Activated T-helper 9 cell treated with anti-CD3 and anti-CD28 coated beads, Interleukin-2, amount 50 U/mL, for 16 hours (primary cell): ENCODE results near the gene ARID1B.
"Not testable (repeated sequence)": the region's sequence is repeated elsewhere in the genome, so short reads cannot be mapped to it uniquely, and the experiment has no call there.

ENCODE experiments used
- DNase-seq: peaks from one replicate; pipeline ENCODE4 v3.0.0-alpha.2; 2020; ENCODE audit warnings: low read depth

Gene ARID1B

DNA sequence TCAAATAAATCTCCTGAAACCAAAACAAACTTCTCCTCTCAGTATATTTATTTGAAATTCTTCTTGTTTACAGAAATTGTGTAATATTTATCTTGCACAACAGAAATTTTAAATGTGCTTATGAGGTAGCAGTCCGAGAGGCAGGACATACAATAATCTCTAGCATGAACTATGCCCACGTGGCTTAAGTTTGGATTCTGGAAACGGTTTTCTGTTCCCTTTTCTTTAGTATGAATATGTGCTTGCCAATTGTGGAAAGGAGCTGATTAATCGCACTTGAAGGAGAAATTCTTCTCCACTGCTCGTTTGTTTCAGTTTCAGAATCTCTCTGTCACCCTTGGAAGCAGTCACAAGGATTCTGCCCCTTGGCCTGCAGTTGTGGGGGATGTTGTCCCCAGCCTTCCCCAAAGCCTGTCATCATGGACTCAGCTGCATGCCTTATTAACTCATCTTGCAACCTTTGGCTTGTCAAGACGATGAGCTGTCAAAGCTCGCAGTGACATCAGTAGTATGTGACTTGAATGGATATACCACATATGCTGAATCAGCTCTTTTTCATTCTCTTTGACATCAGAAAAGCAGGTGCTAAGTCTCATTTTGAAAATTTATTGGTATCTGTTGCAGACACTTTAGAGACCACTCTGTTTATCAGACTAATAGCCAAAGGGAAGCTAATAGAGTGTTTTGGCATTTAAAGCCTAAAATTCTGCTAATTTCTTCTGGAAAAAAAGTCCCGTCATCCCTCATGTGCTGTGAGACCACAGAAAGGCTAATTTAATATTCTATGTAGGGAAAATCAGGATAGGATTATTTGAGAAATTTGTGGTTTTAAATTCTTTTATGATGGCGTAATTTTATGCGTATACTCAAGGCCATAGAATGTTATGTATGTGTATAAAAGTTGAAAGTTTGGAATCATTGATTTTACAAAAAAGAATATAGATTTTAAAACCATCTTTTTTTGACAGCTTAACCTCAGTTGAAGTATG, 186.8 kb downstream of the ARID1B start:
- no peak for DNase-seq

DNA sequence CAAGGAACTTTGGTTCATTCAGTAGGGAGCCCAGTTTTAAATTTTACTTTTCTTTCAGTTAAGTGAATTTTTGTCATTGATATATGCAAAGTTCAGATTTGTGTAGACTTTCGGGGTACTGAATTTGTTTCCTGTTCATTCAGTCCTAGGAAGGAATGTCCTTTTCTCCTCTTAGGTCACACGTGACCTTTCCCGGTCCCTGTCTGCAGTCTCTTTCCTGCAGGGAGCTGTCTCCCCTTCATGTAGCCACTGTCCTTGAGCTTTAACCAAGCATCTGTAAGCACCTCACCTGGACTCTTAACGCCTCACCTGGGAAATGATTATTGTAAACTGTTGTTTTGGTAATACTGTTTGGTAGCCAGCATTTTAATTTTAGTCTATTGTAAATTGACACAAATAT, 190.7 kb downstream of the ARID1B start:
- DNase-seq = no peak

DNA sequence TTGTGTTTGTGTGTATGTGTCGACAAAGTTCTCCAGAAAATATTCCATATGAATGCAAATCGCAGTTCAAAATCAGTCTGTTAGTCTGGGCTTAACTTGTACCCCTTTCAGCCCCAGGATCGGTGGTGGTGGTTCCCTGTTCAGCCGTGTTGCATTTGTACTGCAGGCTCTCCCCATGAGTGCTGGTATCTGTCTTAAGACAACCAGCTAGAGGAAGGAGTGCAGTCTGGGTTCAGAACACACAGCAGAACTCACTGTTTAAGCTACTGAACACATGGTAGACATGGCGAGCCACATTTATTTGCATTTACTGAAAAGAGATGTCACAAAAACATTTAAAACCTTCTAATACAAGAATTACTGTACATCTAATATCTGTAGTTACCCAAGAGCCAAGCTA, 192.1 kb downstream of the ARID1B start:
- no peak for DNase-seq

DNA sequence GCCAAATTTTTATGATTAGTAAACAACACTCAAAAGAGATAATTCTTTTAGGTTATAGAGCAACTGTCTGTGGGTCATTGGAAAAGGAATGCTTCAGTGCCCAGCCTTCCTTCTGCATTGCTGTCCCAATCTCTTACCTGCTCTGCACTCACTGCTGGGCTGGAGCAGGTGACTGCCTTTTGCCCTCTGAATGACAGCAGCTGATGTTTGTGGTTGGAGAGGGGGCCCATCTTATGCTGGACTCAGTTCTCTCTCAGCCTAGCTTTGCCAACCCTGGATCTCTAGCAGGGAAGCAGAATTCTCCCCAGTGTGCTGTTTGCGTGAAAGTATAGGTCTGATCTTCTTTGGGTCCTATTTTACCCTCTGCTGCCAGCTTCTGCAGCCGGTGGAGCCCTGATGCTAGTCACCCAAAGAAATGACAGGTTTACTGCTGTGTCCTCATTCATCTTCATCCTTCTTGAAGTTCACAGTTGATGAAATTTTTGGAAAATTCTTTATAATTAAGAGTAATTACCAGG, 193.5 kb downstream of the ARID1B start:
- no peak for DNase-seq

DNA sequence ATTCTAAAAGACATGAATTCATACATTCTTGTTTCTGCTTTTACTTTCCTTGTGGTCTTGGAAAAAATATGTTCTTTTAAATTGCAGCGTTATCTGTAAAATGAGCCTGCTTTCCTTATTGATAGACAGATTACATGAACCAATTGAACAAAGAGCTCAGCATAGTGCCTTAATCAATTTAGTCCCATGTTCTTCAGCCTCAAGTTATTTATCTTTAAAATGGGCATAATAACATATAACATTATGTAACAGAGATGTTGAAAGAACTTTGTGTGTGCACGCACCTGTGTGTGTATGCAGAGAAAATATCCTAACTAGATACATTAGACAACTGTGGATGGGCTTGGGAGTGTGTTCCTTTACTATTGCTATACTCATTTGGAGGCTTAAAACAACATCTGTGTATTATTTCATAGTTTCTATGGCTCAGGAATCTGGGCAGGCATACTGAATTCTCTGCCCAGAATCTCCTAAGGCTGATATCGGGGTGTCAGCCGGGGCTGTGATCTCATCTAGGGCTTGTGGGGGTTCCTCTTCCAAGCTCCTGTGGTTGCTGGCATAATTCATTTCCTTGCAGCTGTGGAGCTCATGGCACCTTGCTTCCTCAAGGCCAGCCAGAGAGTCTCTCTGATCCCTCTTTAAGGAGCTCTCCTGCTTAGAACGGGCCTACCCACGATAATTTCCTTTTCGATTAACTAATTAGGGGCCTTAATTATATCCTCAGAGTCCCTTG, 194.1 kb downstream of the ARID1B start:
- no peak for DNase-seq

DNA sequence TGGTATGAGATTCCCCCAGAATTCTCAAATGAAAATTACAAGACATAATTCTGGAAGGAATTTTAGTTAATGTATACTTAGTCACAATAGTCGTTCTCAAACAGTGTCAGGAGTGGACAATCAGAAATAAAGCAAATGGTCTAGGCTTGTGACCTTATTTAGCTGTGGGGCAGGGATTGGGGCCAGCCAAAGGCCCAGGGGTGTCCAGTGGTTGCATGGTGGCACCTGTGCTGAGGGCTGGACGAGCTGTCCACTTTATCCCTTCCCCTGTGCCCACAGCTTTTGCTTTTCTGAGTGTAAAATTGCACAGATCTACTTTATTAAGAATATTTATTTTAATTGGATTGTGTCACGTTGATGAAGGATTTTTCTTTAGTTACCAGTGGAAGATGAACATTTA, 195.0 kb downstream of the ARID1B start:
- no peak for DNase-seq

DNA sequence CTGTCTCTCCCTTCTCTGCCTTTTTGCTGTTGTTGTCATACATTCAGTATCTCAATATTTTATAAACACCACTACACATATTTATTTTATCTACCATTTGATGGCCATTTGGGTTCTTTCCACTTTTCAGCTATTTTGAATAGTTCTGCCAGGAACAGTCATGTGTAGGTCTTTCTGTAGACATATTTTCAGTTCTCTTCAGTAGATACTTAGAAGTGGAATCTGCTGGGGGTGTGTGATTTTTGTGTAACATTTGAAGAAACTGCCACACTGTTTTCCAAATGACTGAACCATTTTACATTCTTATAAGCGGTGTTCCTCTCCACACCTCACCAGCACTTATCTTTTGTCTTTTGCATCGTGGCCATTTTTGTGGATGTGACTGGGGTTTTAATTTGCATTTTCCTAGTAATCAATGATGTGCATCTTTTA, 197.7 kb downstream of the ARID1B start:
- no peak for DNase-seq

DNA sequence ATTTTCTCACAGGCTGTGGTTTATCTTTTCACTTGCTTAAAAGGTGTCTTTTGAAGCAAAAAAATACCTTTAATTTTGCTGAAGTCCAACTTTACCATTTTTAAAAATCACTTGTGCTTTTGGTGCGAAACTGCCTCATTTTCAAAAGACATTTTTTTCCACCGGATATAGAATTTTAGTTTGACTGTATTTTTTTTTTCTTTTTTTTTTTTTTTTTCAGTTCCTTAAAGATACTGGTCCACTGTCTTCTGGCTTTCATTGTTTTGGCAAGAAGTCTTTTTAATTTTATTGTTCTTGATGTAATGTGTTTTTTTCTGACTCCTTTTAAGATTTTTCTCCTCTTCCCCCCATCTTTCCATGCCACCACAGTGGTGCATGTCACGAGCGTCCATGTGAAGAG, 198.2 kb downstream of the ARID1B start:
- DNase-seq = no peak

DNA sequence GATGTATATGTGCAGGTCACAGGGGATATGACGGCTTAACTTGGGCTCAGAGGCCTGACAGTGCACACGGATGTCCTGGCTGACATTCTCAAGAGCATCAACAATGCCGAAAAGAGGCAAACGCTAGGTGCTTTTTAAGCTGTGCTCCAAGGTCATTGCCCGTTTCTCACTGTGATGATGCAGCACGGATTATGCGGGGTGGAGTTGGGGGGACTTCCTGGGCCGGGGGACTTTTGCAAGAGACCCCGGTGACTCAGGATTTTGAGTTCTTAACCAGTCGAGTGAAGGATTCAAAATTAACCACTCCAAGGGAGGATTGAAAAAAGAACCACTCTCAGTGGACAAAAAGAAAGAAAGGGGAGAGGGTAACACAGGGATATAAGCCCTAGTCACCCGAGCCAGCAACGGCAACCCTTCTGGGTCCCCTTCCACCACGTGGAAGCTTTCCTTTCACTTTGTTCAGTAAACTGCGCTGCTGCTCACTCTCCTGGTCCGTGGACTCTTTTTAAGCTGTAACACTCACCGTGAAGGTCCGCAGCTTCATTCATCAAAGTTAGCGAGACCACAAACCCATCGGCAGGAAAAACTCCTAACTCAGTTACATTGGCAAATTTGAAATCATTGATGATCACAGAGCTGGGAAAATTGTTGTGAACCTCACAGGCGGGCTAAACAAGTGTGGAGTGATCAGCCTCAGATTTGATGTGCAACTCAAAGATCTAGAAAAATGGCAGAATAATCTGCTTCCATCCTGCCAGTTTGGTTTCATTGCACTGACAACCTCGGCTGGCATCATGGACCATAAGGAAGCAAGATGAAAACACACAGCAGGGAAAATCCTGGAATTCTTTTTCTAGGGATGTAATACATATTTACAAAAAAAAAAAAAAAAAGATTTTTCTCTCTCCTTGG, 199.3 kb downstream of the ARID1B start:
- DNase-seq = no peak

DNA sequence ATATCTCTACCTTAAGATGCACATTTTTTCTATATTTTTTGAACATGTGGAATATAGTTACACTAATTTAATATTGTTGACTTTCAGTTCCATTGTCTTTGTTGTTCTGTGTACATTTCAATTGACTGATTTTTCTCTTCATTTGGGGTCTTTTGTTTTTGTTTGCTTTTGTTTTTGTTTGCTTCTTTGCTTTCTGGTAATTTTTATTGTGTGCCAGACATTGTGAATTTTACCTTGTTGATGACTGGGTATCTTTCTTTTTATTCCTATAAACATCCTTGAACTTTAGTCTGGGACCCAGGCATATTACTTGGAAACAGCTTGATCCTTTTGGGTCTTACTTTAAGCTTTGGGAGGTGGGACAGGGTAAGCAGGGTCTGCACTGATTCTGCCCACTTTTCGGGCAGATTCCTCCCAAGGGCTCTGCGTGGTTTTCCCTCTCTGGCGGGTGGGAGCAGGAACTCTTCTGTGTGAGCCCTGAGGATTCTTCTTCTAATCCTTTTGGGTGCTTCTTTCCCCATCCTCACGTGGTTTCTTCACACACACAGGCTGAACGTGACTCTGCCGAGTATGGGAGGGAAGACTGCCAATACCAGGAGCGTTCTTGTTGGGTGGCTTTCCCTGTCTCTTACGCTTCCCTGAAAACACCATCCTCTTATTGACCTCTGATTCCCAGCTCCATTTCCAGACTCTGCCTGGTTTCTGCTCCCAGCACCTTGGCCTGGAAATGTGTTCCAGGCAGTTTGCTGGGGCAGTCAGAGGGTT, 200.5 kb downstream of the ARID1B start:
- DNase-seq = no peak

DNA sequence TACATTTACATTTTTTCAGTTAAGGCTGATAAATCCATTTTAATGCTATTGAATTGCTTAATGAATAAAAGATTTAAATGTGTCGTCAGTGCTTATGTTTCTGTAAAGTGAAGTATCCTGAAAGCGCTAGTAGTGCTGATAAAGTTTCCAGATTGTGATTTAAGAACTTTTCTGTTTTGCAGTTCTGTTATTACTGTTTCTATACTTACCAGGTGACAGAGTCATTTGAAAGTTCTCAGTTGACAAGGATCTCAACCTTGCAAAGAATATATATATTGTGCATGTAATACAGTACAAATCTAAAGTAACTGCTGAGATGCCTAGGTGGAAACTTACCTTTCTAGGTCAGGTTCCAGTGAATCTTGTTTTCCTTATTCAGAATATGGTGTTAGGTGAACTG, 201.8 kb downstream of the ARID1B start:
- no peak for DNase-seq

DNA sequence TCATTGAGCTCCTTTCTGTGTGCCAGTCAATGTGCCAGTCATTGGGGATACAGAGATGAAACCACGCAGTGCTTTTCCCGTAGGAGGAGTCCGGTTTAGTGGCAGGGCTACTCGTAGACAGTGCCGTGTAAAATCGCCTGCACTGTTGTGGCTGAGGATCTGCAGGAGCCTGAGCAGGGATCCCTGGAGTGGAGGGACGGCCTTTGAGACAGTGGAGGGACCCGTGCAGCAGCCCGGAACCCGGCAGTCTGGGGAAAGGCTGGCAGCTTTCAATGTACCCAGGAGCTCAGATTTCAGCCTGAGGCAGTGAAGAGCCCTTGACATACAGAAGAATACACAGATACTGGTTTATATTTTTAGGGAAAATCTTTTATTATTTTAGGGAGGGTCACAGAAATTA, 203.3 kb downstream of the ARID1B start:
- no peak for DNase-seq

DNA sequence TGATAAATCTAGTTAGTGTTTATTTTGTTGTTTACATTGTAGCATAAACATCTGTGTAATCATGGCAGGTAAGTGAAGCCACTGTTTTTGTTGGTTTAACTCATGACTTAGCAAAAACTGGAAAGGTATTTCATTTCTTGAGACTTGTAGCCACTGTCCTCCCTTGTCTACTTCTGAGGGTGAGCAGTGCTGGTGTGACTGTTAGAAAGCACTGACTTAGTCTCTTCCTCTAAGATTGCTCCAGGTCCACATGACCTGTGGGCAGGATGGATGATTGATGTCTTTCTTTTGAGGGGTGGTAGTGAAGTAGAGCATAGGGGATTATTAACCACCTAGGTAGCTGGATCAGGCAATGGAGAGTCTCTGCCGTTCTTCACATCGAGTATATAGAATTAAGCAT, 203.8 kb downstream of the ARID1B start:
- no peak for DNase-seq

DNA sequence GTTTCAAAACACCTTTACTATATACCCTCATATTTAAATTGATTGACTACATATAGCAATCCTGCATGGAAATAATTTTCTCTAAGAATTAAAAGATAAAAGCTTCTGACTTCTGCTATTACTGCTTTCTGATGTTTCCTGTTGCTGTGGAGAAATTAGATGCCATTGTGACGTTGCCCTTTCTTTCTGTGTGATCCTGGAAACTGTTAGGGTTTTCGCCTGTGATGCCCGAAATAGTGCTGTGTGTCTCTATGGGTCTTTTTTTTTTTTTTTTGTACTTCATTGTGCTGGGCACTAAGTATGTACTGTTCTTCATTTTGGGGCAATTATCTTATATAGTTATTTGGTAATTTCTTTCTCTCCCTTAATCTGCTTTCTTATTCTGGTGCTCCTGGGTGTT, 205.0 kb downstream of the ARID1B start:
- DNase-seq = no peak

DNA sequence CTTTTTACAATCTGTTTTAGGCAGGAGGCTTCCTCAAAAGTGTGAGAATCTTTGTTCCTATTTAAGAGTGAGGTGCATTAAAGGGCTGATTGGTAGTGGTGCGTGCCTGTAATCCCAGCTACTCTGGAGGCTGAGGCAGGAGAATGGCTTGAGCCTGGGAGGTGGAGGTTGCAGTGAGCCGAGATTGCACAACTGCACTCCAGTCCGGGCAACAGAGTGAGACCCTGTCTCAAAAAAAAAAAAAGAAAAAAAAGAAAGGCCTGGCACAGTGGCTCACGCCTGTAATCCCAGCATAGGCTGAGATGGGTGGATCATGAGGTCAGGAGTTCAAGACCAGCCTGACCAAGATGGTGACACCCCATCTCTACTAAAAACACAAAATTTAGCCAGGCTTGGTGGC, 205.7 kb downstream of the ARID1B start:
- DNase-seq = not testable (repeated sequence)

DNA sequence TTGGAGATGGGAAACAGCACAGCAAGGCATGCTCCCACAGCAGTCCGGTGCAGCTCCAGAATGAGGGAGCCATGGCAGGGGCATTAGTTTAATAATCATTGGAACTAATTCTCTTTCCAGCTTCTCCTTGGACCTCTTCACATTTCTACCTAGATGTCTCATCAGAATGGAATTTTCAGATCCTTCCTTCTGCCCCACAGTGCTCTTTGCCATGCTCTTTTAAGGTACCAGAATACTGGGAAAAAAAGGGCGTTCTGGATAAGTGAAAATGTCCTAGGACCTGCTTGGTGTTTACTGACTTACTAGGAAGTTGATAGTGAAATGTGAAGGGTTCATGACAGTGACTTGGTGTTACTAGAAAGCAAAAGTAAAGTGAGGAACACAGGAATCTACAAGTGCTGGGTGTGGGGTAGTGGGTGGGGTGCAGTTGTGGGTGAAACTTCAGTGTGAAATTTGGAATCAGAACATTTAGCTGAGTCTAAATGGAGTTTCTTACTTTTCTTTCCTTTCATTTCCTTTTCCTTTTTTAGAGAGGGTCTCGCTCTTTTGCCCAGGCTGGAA, 207.1 kb downstream of the ARID1B start:
- no peak for DNase-seq

DNA sequence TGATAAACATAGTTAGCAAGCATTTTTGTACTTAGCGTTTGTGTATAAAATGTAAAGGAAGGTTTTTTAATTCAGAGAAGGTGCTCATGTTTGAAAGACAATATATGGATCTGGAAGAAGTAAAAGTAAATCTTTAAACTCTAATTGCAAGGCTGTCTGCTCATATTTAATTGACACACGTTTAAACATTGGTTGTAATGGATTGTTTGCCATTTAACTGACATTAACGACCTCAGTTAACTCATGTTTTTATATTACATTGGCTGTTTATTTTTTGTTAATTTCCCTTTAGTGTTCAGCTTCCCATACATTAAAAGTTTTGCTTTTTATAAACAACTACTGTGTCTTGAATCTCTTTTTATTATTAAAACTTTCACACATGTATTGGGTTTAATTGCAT, 208.1 kb downstream of the ARID1B start:
- DNase-seq = no peak

DNA sequence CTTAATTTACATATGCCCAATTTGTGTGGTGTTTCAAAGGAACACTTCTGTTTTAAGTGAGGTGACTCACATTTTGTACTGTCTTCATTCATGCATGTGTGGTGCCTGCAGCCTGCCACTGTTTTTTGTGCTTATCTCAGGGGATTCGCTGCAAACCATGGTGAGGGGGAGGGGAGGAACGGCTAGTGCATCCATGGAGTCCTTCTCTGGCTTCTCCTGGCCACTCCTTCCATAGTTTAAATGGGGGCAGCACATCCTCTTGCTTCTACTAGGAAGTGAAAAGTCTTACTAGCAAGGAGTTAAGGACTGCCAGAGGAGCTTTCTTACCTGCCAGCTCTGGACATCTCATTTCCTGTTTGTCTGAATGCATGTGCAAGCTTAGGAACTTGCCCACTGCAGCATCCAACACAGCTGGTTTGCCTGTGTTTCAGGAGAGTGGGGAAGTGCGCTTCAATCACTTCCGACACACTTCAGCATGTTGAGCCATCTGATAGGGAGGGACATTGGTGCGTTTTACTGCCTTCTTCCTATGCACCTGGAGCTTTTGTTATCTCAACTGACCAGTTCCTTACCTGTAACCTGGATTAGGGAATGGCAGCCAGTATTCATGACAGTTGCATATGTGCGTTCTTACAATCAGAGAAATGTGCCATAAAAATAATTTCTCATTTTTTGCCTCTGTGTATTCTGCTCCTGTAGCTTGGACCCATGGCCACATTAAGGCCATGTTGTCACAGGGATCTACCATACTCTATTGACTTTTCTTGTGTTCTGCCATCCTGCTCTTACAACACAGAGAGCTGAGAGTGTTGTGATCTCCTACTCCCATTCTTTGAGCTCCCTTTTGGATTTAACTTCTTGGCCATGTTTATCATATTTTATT, 211.3 kb downstream of the ARID1B start:
- no peak for DNase-seq

DNA sequence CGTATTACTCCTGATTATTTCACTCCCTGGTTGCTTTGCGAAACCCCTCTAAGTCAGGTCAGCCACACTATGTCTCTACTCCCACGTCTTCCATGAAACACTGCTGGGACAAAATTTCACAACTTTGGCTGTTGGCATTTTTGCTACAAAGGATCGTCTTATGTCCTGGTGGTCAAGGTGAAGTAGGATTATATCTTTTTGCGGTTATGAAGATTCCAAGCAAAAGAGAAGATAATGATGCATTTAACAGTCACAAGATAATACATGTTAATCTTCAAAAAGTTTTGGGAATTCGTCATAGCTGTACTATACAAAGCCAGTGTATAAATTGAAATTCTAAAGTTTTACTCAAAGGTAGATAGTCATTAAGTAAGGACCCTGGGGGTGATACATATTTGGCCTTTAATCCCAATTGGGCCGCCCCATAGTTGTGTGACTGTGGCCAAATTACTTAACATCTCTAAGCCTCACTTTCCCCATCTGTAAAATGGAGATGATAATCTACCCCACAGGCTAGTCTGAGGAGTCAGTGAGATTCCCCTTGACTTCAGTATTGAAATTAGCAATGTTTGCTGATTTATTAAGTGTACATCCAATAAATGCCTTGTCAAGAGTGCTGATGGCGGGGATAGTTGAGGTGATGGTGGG, 212.1 kb downstream of the ARID1B start:
- no peak for DNase-seq
